Activated gamma-delta T cell treated with anti-CD3 and anti-CD28 coated beads, Interleukin-2, amount 50 U/mL, for 16 hours (primary cell): ENCODE results near the gene MEF2C.
"Not testable (repeated sequence)": the region's sequence is repeated elsewhere in the genome, so short reads cannot be mapped to it uniquely, and the experiment has no call there.

Experiments used
- DNase-seq: peaks from one replicate; pipeline ENCODE4 v3.0.0-alpha.2; 2020; ENCODE audit warnings: low read depth

Gene MEF2C

DNA sequence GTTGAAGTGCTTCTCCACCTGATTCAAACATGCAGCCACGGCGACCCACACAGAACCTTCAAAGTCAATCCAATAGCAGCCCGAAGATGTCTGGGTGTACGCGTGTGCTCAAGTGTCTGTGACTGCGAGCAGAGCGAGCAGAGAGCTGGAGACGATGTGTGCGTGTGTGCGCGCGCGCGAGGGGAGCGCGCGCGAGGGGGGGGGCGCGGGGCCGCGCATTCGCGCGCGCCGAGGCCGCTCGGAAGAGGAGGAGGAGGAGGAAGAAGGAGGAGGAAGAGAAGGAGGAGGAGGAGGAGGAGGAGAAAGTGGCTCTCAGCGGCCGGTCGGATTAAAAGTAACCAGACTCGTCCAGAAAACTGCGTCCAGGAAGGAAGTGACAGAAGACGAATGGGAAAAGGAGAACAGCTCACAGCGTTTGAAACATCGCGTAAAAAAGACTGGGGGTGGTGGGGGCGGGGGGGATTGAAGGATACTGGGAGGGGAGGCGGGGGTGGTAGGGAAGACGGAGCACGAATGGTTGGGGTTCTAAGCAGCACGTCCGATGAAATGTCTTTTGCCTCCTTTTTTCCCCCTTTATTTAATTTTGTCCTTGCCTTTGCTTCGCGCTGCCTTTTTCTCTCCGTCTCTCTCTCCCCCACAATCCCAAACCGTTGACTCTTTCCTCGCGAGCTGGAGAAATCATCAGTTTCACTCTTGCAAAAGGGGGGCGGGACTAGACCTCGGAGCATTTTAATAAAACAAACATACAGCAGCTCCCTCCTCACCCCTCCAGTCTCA is at the start of gene MEF2C:
Gene MEF2C (minus strand): TSS at position 126 of the 777 bp plus-strand sequence. CDS start 59,396 bp downstream, outside the sequence.
- no peak for DNase-seq

DNA sequence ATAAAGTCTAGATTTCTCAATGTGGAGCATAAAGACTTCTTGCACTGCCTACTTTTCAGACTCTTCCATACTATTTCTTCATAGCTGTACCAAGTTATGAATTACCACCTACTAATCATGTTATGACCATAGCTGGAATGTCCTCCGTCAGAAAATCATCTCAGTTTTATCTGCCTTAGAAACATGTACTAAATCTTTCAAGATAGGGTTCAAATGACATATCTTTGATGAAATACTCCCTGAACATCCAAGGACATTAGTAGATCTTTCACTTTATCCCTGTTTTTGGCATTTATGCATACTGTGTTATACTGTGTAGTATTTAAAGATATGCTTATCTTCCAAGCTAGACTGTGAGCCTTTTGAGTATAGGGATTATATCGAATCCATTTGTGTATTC is 49.6 kb upstream of the MEF2C start:
- no peak for DNase-seq

GRCh38 chr5:88930335-88930734 is 47.4 kb upstream of the MEF2C start:
- DNase-seq, result no peak

DNA sequence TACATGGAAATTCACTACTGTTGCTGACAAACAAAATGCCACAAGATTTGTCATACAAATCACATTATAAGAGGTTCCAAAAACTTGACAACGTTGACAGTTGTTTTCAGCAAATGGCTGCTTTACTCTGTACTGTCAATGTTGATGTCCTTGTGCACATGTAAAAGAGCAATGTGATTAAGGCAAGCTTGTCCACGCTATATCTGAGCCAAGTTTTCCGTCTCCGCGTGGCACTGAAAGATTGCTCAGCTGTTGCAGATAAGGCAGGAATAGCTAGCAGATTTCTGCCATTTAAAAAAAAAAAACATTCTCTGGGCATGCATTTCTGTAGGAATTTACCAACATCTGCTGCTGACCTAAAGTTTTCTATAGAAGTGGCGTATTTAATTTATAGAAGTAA is 46.4 kb upstream of the MEF2C start:
- DNase-seq, result no peak

GRCh38 chr5:88926774-88927173 is 43.8 kb upstream of the MEF2C start:
- DNase-seq, result no peak

DNA sequence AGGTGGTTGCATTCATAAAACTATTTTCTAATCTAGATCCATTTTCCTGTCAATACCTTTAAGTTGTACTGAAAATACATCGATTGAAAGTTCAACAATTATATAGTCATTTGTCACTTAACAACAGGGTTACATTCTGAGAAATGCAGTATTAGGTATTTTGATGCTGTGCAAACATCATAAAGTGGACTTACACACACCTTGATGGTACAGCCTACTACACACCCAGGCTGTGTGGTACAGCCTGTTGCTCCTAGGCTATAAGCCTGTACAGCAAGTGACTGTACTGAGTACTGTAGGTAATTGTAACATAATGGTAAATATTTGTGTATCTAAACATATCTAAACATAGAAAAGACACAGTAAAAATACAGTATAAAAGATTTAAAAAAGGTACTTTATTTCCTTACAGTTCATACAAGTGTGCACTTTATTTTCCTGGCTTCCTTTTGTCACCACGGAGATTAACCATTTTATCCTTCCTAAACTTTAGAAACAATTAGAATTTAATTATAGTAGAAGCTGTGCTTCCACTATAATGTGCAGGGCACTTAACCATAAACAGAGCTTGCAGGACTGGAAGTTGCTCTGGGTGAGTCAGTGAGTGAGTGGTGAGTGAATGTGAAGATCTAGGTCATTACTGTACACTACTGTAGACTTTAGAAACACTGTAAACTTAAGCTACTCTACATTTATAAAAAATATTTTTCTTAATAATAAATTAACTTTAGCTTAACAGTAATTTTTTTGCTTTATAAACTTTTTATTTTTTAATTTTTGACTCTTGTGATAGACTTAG is 42.9 kb upstream of the MEF2C start:
- DNase-seq, result no peak

- DNase-seq, result no peak
Measured at GRCh38 chr5:88924330-88924657, 41.3 kb upstream of the MEF2C start.

- DNase-seq, result no peak
Measured at GRCh38 chr5:88923623-88924329, 40.8 kb upstream of the MEF2C start.

DNA sequence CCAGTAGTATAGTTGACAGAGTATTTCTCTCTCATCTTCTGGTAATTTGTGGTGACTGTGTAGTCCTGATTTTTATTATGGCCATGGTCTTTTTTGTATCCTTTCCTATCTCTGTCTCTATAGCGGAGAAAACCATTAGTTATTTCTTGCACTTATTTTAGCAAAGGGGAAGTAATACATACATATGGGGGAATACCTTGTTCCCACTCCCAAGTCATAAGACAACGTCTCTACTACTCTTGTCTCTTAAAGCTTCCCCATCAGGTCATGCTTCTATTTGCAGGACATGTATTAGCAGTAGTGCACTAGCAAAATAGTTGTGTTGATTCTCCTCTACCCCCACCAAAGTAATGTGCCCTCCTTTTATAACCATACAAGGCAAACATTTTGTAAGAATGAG is 29.8 kb upstream of the MEF2C start:
- not testable (repeated sequence) for DNase-seq

GRCh38 chr5:88911059-88911572 is 28.1 kb upstream of the MEF2C start:
- not testable (repeated sequence) for DNase-seq

- not testable (repeated sequence) for DNase-seq
Measured at GRCh38 chr5:88904478-88904877, 21.5 kb upstream of the MEF2C start.

GRCh38 chr5:88903966-88904365 is 21.0 kb upstream of the MEF2C start:
- DNase-seq, result not testable (repeated sequence)

DNA sequence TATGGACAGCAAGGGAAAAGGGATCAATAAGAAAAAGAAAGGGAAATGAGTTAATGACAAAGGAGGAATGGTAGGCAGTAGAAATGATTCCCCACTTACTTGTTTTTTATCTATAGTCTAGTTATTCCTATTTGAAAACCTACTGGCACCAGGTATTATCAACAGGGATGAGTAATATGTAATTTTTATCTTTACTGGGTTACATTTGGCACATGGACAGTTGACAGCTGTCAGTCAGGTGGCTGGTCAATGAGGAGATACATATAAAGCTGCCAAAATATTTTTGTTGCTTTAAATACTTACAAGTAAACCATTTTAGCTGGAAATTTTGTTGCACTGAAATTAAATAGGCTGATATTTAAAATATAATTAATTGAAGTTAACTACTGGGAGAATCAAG is 18.1 kb upstream of the MEF2C start:
- DNase-seq, result not testable (repeated sequence)

DNA sequence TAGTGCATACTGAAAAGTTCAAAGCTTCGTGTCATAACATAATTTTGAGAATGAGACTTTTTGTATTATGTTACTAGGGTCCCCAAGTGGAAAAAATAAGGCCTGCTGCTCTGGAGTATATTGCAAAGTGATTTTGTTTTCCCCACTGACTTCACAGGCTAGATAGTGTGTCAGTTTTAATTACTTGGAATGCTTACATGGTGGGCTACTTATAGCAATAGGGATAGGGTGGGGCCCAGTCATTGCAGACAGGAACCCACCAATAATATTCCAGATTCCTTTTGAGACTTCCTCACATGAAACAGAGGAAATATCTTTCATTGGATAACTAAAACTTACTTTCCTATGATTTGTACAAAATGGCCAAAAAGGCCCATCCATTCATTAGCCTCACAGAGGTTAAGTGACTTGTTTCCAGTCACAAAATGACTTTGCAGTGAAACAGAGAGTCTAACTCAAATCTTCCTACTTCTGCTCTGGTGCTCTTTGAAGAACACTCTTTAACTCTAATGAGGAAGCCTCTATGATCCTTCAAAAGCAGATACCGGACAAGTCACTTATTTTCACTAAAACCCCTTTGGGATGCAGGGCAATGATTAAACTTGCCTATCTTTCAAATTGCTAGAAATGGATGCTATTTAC is 16.2 kb upstream of the MEF2C start:
- no peak for DNase-seq

DNA sequence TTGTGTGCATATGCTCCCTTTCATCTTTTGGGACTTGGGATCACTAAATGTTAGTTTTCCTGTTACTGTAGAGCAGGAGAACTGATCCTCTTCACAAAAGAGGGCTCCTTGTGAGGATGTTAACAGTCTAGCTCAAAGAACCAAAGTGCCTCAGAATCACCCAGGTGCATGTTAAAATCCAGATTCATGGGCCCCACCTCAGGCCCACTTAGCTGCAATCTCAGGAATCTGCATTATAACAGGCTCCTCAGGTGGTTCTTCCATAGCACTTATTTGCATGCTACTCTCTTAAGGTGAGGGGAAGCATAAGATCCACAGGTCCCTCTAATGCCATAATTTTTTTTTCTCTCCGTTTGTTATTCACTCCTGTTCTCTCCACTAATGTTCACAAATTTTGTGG is 14.8 kb upstream of the MEF2C start:
- no peak for DNase-seq

DNA sequence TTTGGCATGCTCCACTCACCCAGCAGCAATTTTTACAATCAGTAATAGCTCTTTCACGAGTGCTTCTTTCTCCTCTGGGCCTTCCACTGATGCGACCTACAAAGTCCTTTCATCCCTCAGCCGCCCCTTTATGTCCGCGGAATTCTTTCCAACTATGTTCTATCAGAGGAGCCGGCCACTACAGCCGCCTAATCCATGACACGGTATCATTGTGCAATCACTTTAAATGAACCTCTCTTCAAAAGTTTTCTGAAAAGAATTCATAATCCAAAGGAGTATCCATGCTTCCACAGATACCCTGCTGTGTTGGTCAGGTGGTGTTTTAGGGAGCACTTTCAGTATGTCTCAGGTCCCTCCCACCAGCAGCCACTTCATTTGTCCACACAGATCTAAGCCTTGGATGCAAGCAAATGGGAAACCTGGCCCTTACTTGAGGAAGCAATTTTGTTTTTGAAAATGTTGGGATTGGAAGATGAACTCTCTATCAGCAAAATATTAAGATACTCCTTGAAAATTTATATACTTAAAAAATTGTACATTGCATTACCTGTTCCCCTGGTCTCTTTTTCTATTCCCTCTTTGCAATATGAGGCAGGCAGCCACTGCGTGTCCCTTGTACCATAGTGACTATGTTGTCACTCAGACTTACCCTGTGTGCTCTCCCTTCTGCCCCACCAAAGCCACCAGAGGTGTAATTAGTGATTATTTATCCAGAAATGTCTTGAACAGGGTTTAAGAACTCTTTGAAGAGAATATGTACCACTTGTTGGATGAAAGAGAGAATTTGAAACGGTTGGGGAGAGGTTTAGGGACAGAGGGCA is 12.9 kb upstream of the MEF2C start:
- DNase-seq, result no peak

GRCh38 chr5:88892669-88893068 is 9.7 kb upstream of the MEF2C start:
- DNase-seq, result no peak

- DNase-seq, result no peak
Measured at GRCh38 chr5:88890070-88890781, 7.2 kb upstream of the MEF2C start.

GRCh38 chr5:88889189-88890069 is 6.4 kb upstream of the MEF2C start:
- no peak for DNase-seq

- DNase-seq, result no peak
Measured at GRCh38 chr5:88888848-88889188, 5.8 kb upstream of the MEF2C start.
